ENCODE results near the gene C1QC.

DNA sequence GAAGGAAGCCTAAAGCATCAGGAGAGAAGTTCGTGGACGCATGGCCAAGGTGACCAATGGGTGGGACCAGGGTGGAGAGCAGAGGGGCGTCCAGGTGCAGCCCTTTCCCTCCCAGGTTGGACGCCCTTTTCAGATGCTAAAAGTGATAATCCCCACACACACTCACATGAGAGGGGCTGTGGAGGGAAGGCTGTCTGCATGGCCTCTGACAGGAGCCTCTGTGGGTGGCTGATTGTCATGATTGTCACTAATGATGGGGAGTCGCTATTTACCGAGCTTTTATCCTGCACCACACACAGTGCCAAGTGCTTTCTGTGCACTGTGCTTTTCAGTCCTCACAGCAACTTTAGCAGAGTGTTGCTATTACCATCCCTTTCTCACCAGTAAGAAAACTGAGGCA lies 34.1 kb upstream of the C1QC start:
- no peak for TF ChIP-seq EZH2phosphoT487 (IDR thresholded peaks at IDR 0.05; ENCODE audit: low read depth)
- TF ChIP-seq, protein P1, sequence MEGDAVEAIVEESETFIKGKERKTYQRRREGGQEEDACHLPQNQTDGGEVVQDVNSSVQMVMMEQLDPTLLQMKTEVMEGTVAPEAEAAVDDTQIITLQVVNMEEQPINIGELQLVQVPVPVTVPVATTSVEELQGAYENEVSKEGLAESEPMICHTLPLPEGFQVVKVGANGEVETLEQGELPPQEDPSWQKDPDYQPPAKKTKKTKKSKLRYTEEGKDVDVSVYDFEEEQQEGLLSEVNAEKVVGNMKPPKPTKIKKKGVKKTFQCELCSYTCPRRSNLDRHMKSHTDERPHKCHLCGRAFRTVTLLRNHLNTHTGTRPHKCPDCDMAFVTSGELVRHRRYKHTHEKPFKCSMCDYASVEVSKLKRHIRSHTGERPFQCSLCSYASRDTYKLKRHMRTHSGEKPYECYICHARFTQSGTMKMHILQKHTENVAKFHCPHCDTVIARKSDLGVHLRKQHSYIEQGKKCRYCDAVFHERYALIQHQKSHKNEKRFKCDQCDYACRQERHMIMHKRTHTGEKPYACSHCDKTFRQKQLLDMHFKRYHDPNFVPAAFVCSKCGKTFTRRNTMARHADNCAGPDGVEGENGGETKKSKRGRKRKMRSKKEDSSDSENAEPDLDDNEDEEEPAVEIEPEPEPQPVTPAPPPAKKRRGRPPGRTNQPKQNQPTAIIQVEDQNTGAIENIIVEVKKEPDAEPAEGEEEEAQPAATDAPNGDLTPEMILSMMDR (IDR thresholded peaks at IDR 0.05; ENCODE audit: low read depth, low read length): no peak
